Uterus (tissue), 4 donors: ENCODE measurements around the gene PIP4K2A. TPM values are rescaled to one million over a fixed set of nuclear protein-coding genes. Genes with fewer than 3 reads are reported as not detected.

Experiments used
- DNase-seq, 2 donors: peaks; one replicate each; pipeline ENCODE4 v3.0.0-alpha.2; 2019 to 2020
- H3K27ac ChIP-seq, 2 donors: fragments of 200-600 bp; sonication (generic); 1 replicate in 1 of 2; 2 replicates in 1 of 2; pipeline ENCODE4 v1.5.1; 2016 to 2018
- H3K27me3 ChIP-seq, 2 donors: fragments of 200-600 bp; sonication (generic); one replicate each; pipeline ENCODE4 v1.5.1; 2018 to 2019; ENCODE audit warnings: control low read depth in 1 of 2
- H3K36me3 ChIP-seq, 2 donors: fragments of 200-600 bp; sonication (generic); one replicate each; pipeline ENCODE4 v1.5.1; 2019; ENCODE audit warnings: control low read depth in 1 of 2
- H3K4me1 ChIP-seq, 2 donors: fragments of 200-600 bp; sonication (generic); one replicate each; pipeline ENCODE4 v1.5.1; 2018 to 2019; ENCODE audit warnings: control low read depth in 1 of 2
- H3K4me3 ChIP-seq, 2 donors: fragments of 200-600 bp; sonication (generic); 1 replicate in 1 of 2; 2 replicates in 1 of 2; pipeline ENCODE4 v1.5.1; 2018 to 2019; ENCODE audit warnings: mild to moderate bottlenecking in 1 of 2
- H3K9me3 ChIP-seq, 2 donors: fragments of 200-600 bp; sonication (generic); one replicate each; pipeline ENCODE4 v1.5.1; 2019; ENCODE audit warnings: control low read depth in 1 of 2
- CTCF ChIP-seq, 4 experiments: fragments of 200-600 bp in 2 of 4; fragments of 450-650 bp in 2 of 4; sonication (generic) in 2 of 4; IDR thresholded peaks; one replicate each; pipeline ENCODE4 v1.5.1; 2016 to 2019; ENCODE audit warnings: antibody characterized with exemption in 4 of 4, mild to moderate bottlenecking in 2 of 4, moderate library complexity in 1 of 4
- POLR2A ChIP-seq, 2 donors: fragments of 450-650 bp; IDR thresholded peaks; one replicate each; pipeline ENCODE4 v1.6.1; 2016; ENCODE audit warnings: antibody characterized with exemption in 2 of 2, mild to moderate bottlenecking in 1 of 2, moderate library complexity in 1 of 2
- intact Hi-C: fragments of 100-400 bp; cut with DNase I; formaldehyde crosslinking; loops from one replicate; pipeline ENCODE4 v1.15.1; 2023; ENCODE audit warnings: low total_unique reads
- total RNA-seq, 4 donors: library from RNA; depleted of rRNA in 3 of 4; stranded (reverse); fragments of >200 nt in 3 of 4; gene quantifications; one replicate each; pipeline versions ENCODE4 v1.1.0 to v1.2.4, GENCODE V29; 2014 to 2023
- donor health status: DM: yes; HTN: yes; CAD: no.

Gene PIP4K2A
- total RNA-seq, 4 donors from 2014 or later, result 17.4 to 42.4 (median 22.0) TPM

- intact Hi-C loops, result no loop called here
- no peak for TF ChIP-seq POLR2A (IDR thresholded peaks at IDR 0.05)
- TF ChIP-seq CTCF (IDR thresholded peaks at IDR 0.05), result no peak
- Histone ChIP-seq H3K27ac (no peak overlapping the region), H3K9me3 (no peaks in the 10 kb centered on the region), H3K4me1 (no peaks in the 10 kb centered on the region), H3K36me3 (no peaks in the 10 kb centered on the region), H3K27me3 (no peaks in the 10 kb centered on the region), H3K4me3 (no peak overlapping the region)
- DNase-seq, result no peak
Measured at GRCh38 chr10:22589851-22590514, 124.4 kb downstream of the PIP4K2A start.

- Histone ChIP-seq H3K4me1 (no peaks in the 10 kb centered on the region), H3K36me3 (no peaks in the 10 kb centered on the region), H3K27ac (no peak overlapping the region), H3K27me3 (no peaks in the 10 kb centered on the region), H3K9me3 (no peaks in the 10 kb centered on the region), H3K4me3 (no peak overlapping the region)
- no peak for TF ChIP-seq CTCF (IDR thresholded peaks at IDR 0.05)
- no peak for DNase-seq
- intact Hi-C loops, result no loop called here
Measured at GRCh38 chr10:22588462-22588861, 125.9 kb downstream of the PIP4K2A start.

GRCh38 chr10:22583683-22584082, 130.7 kb downstream of the PIP4K2A start:
- TF ChIP-seq CTCF (IDR thresholded peaks at IDR 0.05) (no peak), POLR2A (IDR thresholded peaks at IDR 0.05) (no peak)
- Histone ChIP-seq H3K4me3 (no peak overlapping the region), H3K27ac (no peak overlapping the region), H3K27me3 (no peaks in the 10 kb centered on the region), H3K4me1 (no peaks in the 10 kb centered on the region), H3K9me3 (no peaks in the 10 kb centered on the region), H3K36me3 (no peaks in the 10 kb centered on the region)
- intact Hi-C loops, result no loop called here
- no peak for DNase-seq

GRCh38 chr10:22581461-22581860, 132.9 kb downstream of the PIP4K2A start:
- Histone ChIP-seq H3K4me1 (no peaks in the 10 kb centered on the region), H3K27ac (no peak overlapping the region), H3K27me3 (no peaks in the 10 kb centered on the region), H3K36me3 (no peaks in the 10 kb centered on the region), H3K4me3 (no peak overlapping the region), H3K9me3 (no peaks in the 10 kb centered on the region)
- no peak for TF ChIP-seq POLR2A (IDR thresholded peaks at IDR 0.05)
- no peak for TF ChIP-seq CTCF (IDR thresholded peaks at IDR 0.05)
- no peak for DNase-seq
- intact Hi-C loops, result no loop called here

GRCh38 chr10:22580711-22581110, 133.7 kb downstream of the PIP4K2A start:
- Histone ChIP-seq H3K36me3 (no peaks in the 10 kb centered on the region), H3K4me3 (no peak overlapping the region), H3K27me3 (no peaks in the 10 kb centered on the region), H3K9me3 (no peaks in the 10 kb centered on the region), H3K27ac (no peak overlapping the region), H3K4me1 (no peaks in the 10 kb centered on the region)
- no peak for DNase-seq
- no peak for TF ChIP-seq POLR2A (IDR thresholded peaks at IDR 0.05)
- TF ChIP-seq CTCF (IDR thresholded peaks at IDR 0.05), result no peak
- intact Hi-C loops, result no loop called here
